Ecto neural progenitor cell (in vitro differentiated cells): Measurements from ENCODE around the gene RABGAP1L.
"Not testable (repeated sequence)": the region's sequence is repeated elsewhere in the genome, so short reads cannot be mapped to it uniquely, and the experiment has no call there.

Source experiments
- DNase-seq: peaks from one replicate; pipeline ENCODE4 v3.0.0-alpha.2; 2018; ENCODE audit warnings: low spot score

Gene RABGAP1L

GRCh38 chr1:174447866-174448530 is 288.7 kb downstream of the RABGAP1L start, which contains the start of gene GPR52:
GPR52 (plus strand) TSS chr1:174447964; CDS start chr1:174448112, 148 bp downstream.
- DNase-seq = no peak

GRCh38 chr1:174448531-174448883 is 289.2 kb downstream of the RABGAP1L start:
- DNase-seq = no peak

- no peak for DNase-seq
Measured at GRCh38 chr1:174448974-174449373, 289.7 kb downstream of the RABGAP1L start.

GRCh38 chr1:174451408-174451807 is 292.1 kb downstream of the RABGAP1L start:
- DNase-seq = no peak

- no peak for DNase-seq
Measured at GRCh38 chr1:174465855-174466254, 306.5 kb downstream of the RABGAP1L start.

- DNase-seq = no peak
Measured at GRCh38 chr1:174466607-174467006, 307.3 kb downstream of the RABGAP1L start.

- no peak for DNase-seq
Measured at GRCh38 chr1:174469052-174469451, 309.7 kb downstream of the RABGAP1L start.

GRCh38 chr1:174469687-174470086 is 310.4 kb downstream of the RABGAP1L start:
- no peak for DNase-seq

- no peak for DNase-seq
Measured at GRCh38 chr1:174479281-174479680, 320.0 kb downstream of the RABGAP1L start.

GRCh38 chr1:174480324-174480723 is 321.0 kb downstream of the RABGAP1L start:
- DNase-seq = no peak

- no peak for DNase-seq
Measured at GRCh38 chr1:174491606-174492005, 332.3 kb downstream of the RABGAP1L start.

GRCh38 chr1:174497478-174497877 is 338.2 kb downstream of the RABGAP1L start:
- no peak for DNase-seq

- not testable (repeated sequence) for DNase-seq
Measured at GRCh38 chr1:174516755-174517154, 357.4 kb downstream of the RABGAP1L start.

GRCh38 chr1:174519844-174520243 is 360.5 kb downstream of the RABGAP1L start:
- no peak for DNase-seq

GRCh38 chr1:174531751-174532150 is 372.4 kb downstream of the RABGAP1L start:
- no peak for DNase-seq

- DNase-seq = no peak
Measured at GRCh38 chr1:174534789-174535188, 375.5 kb downstream of the RABGAP1L start.

GRCh38 chr1:174535207-174535606 is 375.9 kb downstream of the RABGAP1L start:
- no peak for DNase-seq

GRCh38 chr1:174543421-174543820 is 384.1 kb downstream of the RABGAP1L start:
- not testable (repeated sequence) for DNase-seq

- no peak for DNase-seq
Measured at GRCh38 chr1:174550296-174550695, 391.0 kb downstream of the RABGAP1L start.

- DNase-seq = no peak
Measured at GRCh38 chr1:174556392-174556791, 397.1 kb downstream of the RABGAP1L start.

GRCh38 chr1:174568551-174568950 is 409.2 kb downstream of the RABGAP1L start:
- DNase-seq = no peak

GRCh38 chr1:174569240-174569639 is 409.9 kb downstream of the RABGAP1L start:
- no peak for DNase-seq

- no peak for DNase-seq
Measured at GRCh38 chr1:174572771-174573170, 413.5 kb downstream of the RABGAP1L start.

- DNase-seq = not testable (repeated sequence)
Measured at GRCh38 chr1:174576120-174576519, 416.8 kb downstream of the RABGAP1L start.
